Neural cell (in vitro differentiated cells): Measurements from ENCODE around the gene FOXRED1.

Source experiments
- EZH2 ChIP-seq: fragments of 200-600, 300-800 bp; shearing (Covaris generic), sonication (generic); IDR thresholded peaks from 2 replicates; pipeline ENCODE4 v1.6.1; 2014; ENCODE audit warnings: antibody characterized with exemption, low read length, borderline replicate concordance, mild to moderate bottlenecking; ENCODE audit not compliant: insufficient read depth, poor library complexity, severe bottlenecking
- POLR2AphosphoS5 ChIP-seq: IDR thresholded peaks from 2 replicates; pipeline ENCODE4 v1.6.1; 2012
- RAD21 ChIP-seq: fragments of 450-650 bp; conservative IDR thresholded peaks from 2 replicates; pipeline ENCODE4 v1.6.1; 2014; ENCODE audit warnings: antibody characterized with exemption, mild to moderate bottlenecking, moderate library complexity
- SMC3 ChIP-seq: fragments of 450-650 bp; conservative IDR thresholded peaks from 2 replicates; pipeline ENCODE4 v1.6.1; 2014; ENCODE audit warnings: antibody characterized with exemption, mild to moderate bottlenecking, moderate library complexity; ENCODE audit not compliant: poor library complexity
- TAF1 ChIP-seq: IDR thresholded peaks from 2 replicates; pipeline ENCODE4 v1.6.1; 2012; ENCODE audit warnings: low read depth
- TF ChIP-seq, protein P1 (sequence below): fragments of 450-650 bp; IDR thresholded peaks from 2 replicates; pipeline ENCODE4 v1.5.1; 2014; ENCODE audit warnings: antibody characterized with exemption, mild to moderate bottlenecking, moderate library complexity; ENCODE audit not compliant: poor library complexity, severe bottlenecking
- TF ChIP-seq, protein P2 (sequence below): IDR thresholded peaks from 2 replicates; pipeline ENCODE4 v1.6.1; 2012; ENCODE audit warnings: borderline replicate concordance

DNA sequence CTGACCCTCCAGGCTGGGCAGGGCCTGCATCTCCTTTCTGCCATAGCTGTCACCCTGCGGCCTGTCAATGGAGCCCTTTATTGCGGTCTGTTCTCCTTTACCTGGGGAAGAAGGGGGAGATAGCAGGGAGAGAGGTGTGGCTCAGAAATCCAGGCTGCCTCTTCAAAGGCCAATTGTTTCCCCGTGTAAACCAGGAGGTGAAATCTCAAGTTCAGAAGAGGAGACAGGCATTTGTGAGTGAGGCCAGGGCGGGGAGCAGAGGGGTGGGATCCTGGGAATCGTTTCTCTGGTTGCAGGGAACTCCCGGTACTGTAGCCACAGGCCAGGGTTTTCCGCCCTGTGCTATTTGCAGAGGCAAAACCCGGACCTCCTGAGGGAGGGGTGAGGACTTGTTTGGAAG lies 44.0 kb downstream of the FOXRED1 start:
- TF ChIP-seq, protein P1, sequence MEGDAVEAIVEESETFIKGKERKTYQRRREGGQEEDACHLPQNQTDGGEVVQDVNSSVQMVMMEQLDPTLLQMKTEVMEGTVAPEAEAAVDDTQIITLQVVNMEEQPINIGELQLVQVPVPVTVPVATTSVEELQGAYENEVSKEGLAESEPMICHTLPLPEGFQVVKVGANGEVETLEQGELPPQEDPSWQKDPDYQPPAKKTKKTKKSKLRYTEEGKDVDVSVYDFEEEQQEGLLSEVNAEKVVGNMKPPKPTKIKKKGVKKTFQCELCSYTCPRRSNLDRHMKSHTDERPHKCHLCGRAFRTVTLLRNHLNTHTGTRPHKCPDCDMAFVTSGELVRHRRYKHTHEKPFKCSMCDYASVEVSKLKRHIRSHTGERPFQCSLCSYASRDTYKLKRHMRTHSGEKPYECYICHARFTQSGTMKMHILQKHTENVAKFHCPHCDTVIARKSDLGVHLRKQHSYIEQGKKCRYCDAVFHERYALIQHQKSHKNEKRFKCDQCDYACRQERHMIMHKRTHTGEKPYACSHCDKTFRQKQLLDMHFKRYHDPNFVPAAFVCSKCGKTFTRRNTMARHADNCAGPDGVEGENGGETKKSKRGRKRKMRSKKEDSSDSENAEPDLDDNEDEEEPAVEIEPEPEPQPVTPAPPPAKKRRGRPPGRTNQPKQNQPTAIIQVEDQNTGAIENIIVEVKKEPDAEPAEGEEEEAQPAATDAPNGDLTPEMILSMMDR: no peak
- TF ChIP-seq POLR2AphosphoS5 (no peak), SMC3 (no peak), EZH2 (no peak), RAD21 (no peak), TAF1 (no peak)
- TF ChIP-seq, protein P2, sequence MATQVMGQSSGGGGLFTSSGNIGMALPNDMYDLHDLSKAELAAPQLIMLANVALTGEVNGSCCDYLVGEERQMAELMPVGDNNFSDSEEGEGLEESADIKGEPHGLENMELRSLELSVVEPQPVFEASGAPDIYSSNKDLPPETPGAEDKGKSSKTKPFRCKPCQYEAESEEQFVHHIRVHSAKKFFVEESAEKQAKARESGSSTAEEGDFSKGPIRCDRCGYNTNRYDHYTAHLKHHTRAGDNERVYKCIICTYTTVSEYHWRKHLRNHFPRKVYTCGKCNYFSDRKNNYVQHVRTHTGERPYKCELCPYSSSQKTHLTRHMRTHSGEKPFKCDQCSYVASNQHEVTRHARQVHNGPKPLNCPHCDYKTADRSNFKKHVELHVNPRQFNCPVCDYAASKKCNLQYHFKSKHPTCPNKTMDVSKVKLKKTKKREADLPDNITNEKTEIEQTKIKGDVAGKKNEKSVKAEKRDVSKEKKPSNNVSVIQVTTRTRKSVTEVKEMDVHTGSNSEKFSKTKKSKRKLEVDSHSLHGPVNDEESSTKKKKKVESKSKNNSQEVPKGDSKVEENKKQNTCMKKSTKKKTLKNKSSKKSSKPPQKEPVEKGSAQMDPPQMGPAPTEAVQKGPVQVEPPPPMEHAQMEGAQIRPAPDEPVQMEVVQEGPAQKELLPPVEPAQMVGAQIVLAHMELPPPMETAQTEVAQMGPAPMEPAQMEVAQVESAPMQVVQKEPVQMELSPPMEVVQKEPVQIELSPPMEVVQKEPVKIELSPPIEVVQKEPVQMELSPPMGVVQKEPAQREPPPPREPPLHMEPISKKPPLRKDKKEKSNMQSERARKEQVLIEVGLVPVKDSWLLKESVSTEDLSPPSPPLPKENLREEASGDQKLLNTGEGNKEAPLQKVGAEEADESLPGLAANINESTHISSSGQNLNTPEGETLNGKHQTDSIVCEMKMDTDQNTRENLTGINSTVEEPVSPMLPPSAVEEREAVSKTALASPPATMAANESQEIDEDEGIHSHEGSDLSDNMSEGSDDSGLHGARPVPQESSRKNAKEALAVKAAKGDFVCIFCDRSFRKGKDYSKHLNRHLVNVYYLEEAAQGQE: no peak
